Smooth muscle cell (in vitro differentiated cells): Measurements from ENCODE around the gene KRTAP5-11. TPM values are rescaled to one million over a fixed set of nuclear protein-coding genes. Genes with fewer than 3 reads are reported as not detected.
"Not testable (repeated sequence)": the region's sequence is repeated elsewhere in the genome, so short reads cannot be mapped to it uniquely, and the experiment has no call there.

Source experiments
- DNase-seq: peaks from one replicate; lab custom pipeline; 2025; ENCODE audit not compliant: unreplicated experiment; lab: John Stamatoyannopoulos, UW
- H2AFZ ChIP-seq: fragments of 200-600 bp; sonication (generic); 2 replicates; pipeline ENCODE4 v1.6.0; 2016; ENCODE audit warnings: antibody characterized with exemption, low read depth, mild to moderate bottlenecking
- H3F3A ChIP-seq: fragments of 200-600 bp; sonication (generic); 2 replicates; pipeline ENCODE4 v1.6.0; 2017; ENCODE audit warnings: antibody characterized with exemption, low read depth
- H3K27ac ChIP-seq: fragments of 200-600 bp; sonication (generic); 2 replicates; pipeline ENCODE4 v1.5.1; 2016; ENCODE audit warnings: low read depth, mild to moderate bottlenecking
- H3K27me3 ChIP-seq: fragments of 200-600 bp; sonication (generic); 2 replicates; pipeline ENCODE4 v1.6.1; 2016; ENCODE audit warnings: low read depth, mild to moderate bottlenecking
- H3K36me3 ChIP-seq: fragments of 200-600 bp; sonication (generic); 2 replicates; pipeline ENCODE4 v1.5.1; 2016; ENCODE audit warnings: low read depth
- H3K4me1 ChIP-seq: fragments of 200-600 bp; sonication (generic); 2 replicates; pipeline ENCODE4 v1.5.1; 2016; ENCODE audit warnings: low read depth
- H3K4me2 ChIP-seq: fragments of 200-600 bp; sonication (generic); 2 replicates; pipeline ENCODE4 v1.6.0; 2016; ENCODE audit warnings: mild to moderate bottlenecking
- H3K4me3 ChIP-seq: fragments of 200-600 bp; sonication (generic); 2 replicates; pipeline ENCODE4 v1.5.1; 2016; ENCODE audit warnings: mild to moderate bottlenecking
- H3K79me2 ChIP-seq: fragments of 200-600 bp; sonication (generic); 2 replicates; pipeline ENCODE4 v1.6.0; 2016; ENCODE audit warnings: low read depth, mild to moderate bottlenecking
- H3K9ac ChIP-seq: fragments of 200-600 bp; sonication (generic); 2 replicates; pipeline ENCODE4 v1.6.0; 2016; ENCODE audit warnings: low read depth
- H3K9me3 ChIP-seq: fragments of 200-600 bp; sonication (generic); replicated peaks from 2 replicates; pipeline ENCODE4 v1.5.1; 2016; ENCODE audit warnings: low read depth
- H4K20me1 ChIP-seq: fragments of 200-600 bp; sonication (generic); 2 replicates; pipeline ENCODE4 v1.6.0; 2016; ENCODE audit warnings: low read depth
- WGBS: methylation state at CpG from one replicate; pipeline ENCODE4 v1.1.7; 2016; ENCODE audit warnings: low lambda C conversion rate; 5-methylcytosine and 5-hydroxymethylcytosine counted together
- polyA plus RNA-seq: library from polyadenylated mRNA; unstranded; fragments of >200 nt; fragmentation: Nextera tagmentation; extraction: Ambion mirVana; gene quantifications from 2 replicates; pipeline ENCODE4 v1.2.1, GENCODE V29; 2016
- total RNA-seq: library from RNA; depleted of rRNA; stranded (reverse); fragments of >200 nt; gene quantifications from 2 replicates; pipeline ENCODE4 v1.2.3, GENCODE V29; 2014

Gene KRTAP5-11
- total and polyA plus RNA-seq, 2 experiments from 2014 or later, result not detected

- H3K36me3 ChIP-seq, H3K79me2 ChIP-seq, H4K20me1 ChIP-seq, H3K9me3 ChIP-seq, DNase-seq, H3K4me2 ChIP-seq, H3K27ac ChIP-seq, H3K4me3 ChIP-seq, H3K4me1 ChIP-seq, H3K27me3 ChIP-seq, H2AFZ ChIP-seq, H3K9ac ChIP-seq, H3F3A ChIP-seq: not testable (repeated sequence)
- 90% methylated on average over 6 of the region's 7 CpGs for WGBS
Observed at GRCh38 chr11:71613931-71614330, 31.3 kb upstream of the KRTAP5-11 start.

- not testable (repeated sequence) for H3K4me1 ChIP-seq, H3K4me2 ChIP-seq, H2AFZ ChIP-seq, H3K27ac ChIP-seq, H3K79me2 ChIP-seq, H3K9ac ChIP-seq, H3K36me3 ChIP-seq, H4K20me1 ChIP-seq, H3F3A ChIP-seq, H3K4me3 ChIP-seq, DNase-seq, H3K9me3 ChIP-seq
- 88% methylated on average over 21 of the region's 21 CpGs for WGBS
- peaks cover 26% of the 10 kb centered on the region for H3K27me3 ChIP-seq
Observed at GRCh38 chr11:71611218-71611910, 28.7 kb upstream of the KRTAP5-11 start.

GRCh38 chr11:71608272-71608671 is 25.6 kb upstream of the KRTAP5-11 start:
- not testable (repeated sequence) for H3K9me3 ChIP-seq, H3K27ac ChIP-seq, H3K9ac ChIP-seq, H3K4me3 ChIP-seq, H2AFZ ChIP-seq, H3K4me2 ChIP-seq, H3K79me2 ChIP-seq, H4K20me1 ChIP-seq, H3F3A ChIP-seq, H3K4me1 ChIP-seq, H3K36me3 ChIP-seq, DNase-seq
- H3K27me3 ChIP-seq, result peaks cover 27% of the 10 kb centered on the region
- 17% methylated on average over 13 of the region's 21 CpGs for WGBS

- not testable (repeated sequence) for H3K27ac ChIP-seq, H3K79me2 ChIP-seq, H3K9me3 ChIP-seq, H3K9ac ChIP-seq, DNase-seq, H3F3A ChIP-seq, H4K20me1 ChIP-seq, H3K4me1 ChIP-seq, H3K36me3 ChIP-seq
- H3K4me3 ChIP-seq, result peak overlapping the region; percentile 46
- 2% methylated on average over 43 of the region's 59 CpGs for WGBS
- peak overlapping the region; percentile 66 for H2AFZ ChIP-seq
- peak overlapping the region; percentile 85 for H3K4me2 ChIP-seq
- H3K27me3 ChIP-seq, result peaks cover 27% of the 10 kb centered on the region
Observed at GRCh38 chr11:71607520-71608216, 25.0 kb upstream of the KRTAP5-11 start.

- H3K4me1 ChIP-seq, H3K27ac ChIP-seq, H4K20me1 ChIP-seq, DNase-seq, H3K79me2 ChIP-seq, H3K36me3 ChIP-seq, H2AFZ ChIP-seq, H3K9me3 ChIP-seq, H3K9ac ChIP-seq, H3F3A ChIP-seq: not testable (repeated sequence)
- 14% methylated on average over 41 of the region's 48 CpGs for WGBS
- peak overlapping the region; percentile 46 for H3K4me3 ChIP-seq
- H3K27me3 ChIP-seq, result peaks cover 27% of the 10 kb centered on the region
- peak overlapping the region; percentile 85 for H3K4me2 ChIP-seq
Observed at GRCh38 chr11:71606853-71607519, 24.3 kb upstream of the KRTAP5-11 start.
